ENCODE measurements around the gene NXPE1. TPM values are rescaled to one million over a fixed set of nuclear protein-coding genes. Genes with fewer than 3 reads are reported as not detected.

The NXPE1 gene
- total RNA-seq, 1 experiment from 2014 or later = not detected

- no peak for TF ChIP-seq ARID4B (CRISPR knock-in tag; IDR thresholded peaks at IDR 0.05; ENCODE audit: borderline replicate concordance)
- TF ChIP-seq IRF2 (CRISPR knock-in tag; IDR thresholded peaks at IDR 0.05; ENCODE audit: borderline replicate concordance, low read depth) = no peak
Observed at GRCh38 chr11:114511538-114511937, 48.1 kb downstream of the NXPE1 start (continued).

GRCh38 chr11:114511079-114511478 is 48.6 kb downstream of the NXPE1 start:
- H3K4me1 Mint-ChIP-seq = 0 out of 2 replicates have a peak, but pooled peaks cover 3% of the 10 kb centered on the region
- DNase-seq (ENCODE audit: low spot score) = no peak

More at GRCh38 chr11:114511079-114511478, 48.6 kb downstream of the NXPE1 start:
- H3K27me3 Mint-ChIP-seq (ENCODE audit: low read depth) = no peaks in the 10 kb centered on the region
- TF ChIP-seq ATF6 (CRISPR knock-in tag; IDR thresholded peaks at IDR 0.05) (no peak), NFYB (CRISPR knock-in tag; conservative IDR thresholded peaks at IDR 0.05; ENCODE audit: low read depth) (no peak), PRDM15 (CRISPR knock-in tag; IDR thresholded peaks at IDR 0.05) (no peak), CBFB (CRISPR knock-in tag; IDR thresholded peaks at IDR 0.05; ENCODE audit: low read depth) (no peak), AFF4 (CRISPR knock-in tag; IDR thresholded peaks at IDR 0.05; ENCODE audit: borderline replicate concordance) (no peak), ZNF138 (CRISPR knock-in tag; conservative IDR thresholded peaks at IDR 0.05) (no peak), FOXJ3 (CRISPR knock-in tag; IDR thresholded peaks at IDR 0.05; ENCODE audit: borderline replicate concordance) (no peak), MXD4 (CRISPR knock-in tag; IDR thresholded peaks at IDR 0.05; ENCODE audit: borderline replicate concordance) (no peak)
- no peak overlapping the region for H3K27ac Mint-ChIP-seq
- H3K36me3 Mint-ChIP-seq = 0 out of 2 replicates have a peak, but pooled peaks cover 3% of the 10 kb centered on the region
- ChIA-PET CTCF (interaction anchor here (0.6 kb wide), 1 partner anchor 30 kb away, joined by 5 read pairs; no protein-coding TSS in a partner anchor), POLR2A (no interaction called here)
- H3K4me3 Mint-ChIP-seq = no peak overlapping the region
- no peak for ATAC-seq
- peaks cover 30% of the 10 kb centered on the region for H3K9me3 Mint-ChIP-seq
